ENCODE data around the gene TLE3.
"Not testable (repeated sequence)": the region's sequence is repeated elsewhere in the genome, so short reads cannot be mapped to it uniquely, and the experiment has no call there.

Gene TLE3

DNA sequence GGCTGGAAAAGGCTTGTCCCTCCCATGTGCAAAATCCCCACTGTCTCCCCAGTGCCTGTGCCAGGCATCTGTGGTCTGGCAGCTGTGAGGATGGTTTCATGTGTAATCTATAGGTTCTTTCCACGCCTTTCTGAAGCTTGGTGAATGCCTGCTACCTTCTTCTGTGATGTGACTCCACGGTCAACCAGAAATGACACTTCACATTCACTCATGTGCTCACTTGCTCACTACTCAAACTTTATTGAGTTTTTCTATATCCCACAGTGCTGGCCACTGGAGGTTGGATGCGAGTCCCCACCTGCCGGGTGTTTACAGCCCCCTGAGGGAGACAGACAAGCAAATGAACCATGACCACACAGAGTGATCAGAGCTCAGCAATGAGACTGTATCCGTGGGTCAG lies 27.9 kb upstream of the TLE3 start:
- no peak for DNase-seq

DNA sequence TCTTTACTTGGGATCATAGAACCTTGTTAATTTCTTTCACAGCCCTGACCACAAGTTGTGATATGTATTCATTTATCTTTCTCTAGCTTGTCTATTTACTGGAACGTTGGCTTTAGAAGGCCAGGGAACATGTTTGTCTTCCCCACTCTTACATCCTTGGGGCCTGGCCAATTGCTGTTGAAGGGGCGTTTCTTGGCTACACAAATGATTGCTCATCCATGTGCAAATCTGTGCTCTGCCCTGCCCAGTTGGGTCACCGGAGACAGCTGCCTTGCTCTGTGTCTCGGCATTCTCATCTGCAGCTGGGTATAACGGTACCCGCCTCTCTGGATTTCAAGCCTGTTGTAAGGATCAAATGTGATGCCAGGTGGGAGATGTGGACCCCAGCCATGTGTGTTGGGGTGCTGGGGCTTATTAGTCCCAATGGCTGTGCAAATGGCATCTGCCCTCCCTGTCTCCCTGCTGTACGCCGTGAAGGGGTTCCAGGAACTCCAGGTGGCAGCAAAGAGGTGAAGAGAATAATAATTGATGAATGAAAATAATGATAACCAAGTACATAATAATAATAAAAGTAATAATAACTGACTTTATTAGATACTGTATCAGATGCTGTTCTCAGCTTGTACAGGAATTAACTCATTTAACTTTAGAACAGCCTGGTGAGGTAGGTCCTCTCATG lies 24.0 kb upstream of the TLE3 start:
- DNase-seq = no peak

DNA sequence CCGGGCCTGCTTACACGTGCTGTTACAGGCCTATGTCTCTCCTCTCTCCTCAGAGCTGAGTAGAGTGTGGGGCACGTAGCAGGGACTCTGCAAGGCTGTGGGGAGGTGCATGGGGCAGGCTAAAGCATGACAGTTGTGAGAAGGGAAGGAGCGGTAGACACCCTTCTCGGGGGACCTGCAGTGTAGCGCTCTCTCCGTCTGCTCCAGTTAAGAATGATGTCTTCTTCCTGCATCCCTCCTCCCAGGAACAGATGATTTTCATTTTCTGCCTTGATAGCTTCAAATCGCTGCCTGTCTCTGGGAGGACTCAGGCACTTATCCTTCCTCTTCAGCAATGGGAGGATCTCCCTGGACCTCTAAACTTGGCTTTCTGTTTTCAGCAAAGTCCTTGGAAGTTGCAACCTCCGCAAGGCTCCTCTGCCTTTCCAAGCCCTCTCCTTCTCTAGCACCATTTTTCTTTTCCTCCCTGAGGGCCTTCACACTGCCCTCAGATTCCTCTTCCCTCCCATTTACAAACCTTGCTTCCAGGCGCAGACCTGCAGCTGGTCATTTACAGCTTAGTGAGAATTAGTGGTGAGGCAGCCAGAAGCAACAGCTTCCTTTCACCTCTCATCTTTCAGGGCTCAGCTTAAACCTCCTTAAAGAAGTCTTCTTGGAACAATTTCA lies 23.4 kb upstream of the TLE3 start:
- DNase-seq = no peak

DNA sequence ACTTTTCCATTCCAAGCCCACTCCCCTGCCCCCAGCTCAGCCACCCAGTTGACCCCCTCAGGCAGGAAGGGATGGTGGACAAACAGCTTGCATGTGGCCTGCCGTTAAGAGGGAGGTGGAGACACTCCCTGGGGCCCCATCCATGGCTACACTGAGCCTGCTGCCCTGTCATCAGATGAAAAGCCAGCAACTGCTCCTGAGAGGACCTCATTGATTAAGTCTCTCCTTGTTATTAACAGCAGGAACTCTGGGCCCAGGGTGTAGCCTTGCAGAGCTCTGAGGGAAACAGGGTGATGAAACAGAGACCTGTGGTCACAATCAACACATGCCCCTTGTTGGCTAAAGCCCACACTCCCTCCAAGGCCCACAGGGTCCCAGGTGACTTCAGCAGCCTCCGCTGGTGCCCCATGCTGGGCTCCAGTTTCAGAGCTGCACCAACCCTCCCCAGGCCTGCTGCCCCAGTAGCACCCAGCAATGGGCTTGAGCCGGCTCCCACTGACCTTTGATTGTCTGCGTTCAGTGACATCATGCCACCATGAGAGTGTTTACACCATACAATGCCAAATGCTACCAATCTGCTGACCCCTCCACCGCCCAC lies 22.3 kb upstream of the TLE3 start:
- DNase-seq = no peak

DNA sequence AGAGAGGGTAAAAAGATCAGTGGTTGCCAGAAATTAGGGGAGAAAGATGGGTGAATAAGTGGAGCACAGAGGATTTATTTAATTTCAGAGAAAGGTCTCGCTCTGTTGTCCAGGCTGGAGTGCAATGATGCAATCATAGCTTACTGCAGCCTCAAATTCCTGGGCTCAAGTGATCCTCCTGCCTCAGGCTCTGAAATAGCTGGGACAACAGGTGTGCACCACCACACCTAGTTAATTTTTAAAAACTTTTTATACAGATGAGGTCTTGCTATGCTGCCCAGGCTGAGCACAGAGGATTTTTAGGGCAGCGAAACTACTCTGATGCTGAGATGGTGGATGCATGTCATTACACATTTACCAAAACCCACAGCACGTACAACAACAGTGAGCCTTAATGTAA lies 20.9 kb upstream of the TLE3 start:
- no peak for DNase-seq

DNA sequence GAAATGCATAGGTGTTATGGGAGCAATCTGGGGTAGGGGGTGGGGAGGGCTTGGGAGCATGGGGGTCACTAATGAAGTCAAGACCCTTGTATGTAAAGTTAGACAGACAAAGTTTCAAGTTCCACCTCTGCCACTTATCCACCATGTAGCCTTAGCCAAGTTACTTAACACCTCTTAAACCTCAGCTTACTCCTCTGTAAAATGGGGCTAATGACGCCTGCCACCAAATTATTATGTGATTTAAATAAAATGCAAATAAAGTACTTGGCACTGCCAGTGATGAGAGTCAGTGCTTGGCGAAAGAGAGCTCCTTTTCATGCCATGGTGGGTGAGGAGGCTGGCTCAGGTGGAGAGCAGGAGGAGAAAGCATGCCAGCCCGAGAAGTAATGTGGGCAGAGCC lies 18.6 kb upstream of the TLE3 start:
- no peak for DNase-seq

DNA sequence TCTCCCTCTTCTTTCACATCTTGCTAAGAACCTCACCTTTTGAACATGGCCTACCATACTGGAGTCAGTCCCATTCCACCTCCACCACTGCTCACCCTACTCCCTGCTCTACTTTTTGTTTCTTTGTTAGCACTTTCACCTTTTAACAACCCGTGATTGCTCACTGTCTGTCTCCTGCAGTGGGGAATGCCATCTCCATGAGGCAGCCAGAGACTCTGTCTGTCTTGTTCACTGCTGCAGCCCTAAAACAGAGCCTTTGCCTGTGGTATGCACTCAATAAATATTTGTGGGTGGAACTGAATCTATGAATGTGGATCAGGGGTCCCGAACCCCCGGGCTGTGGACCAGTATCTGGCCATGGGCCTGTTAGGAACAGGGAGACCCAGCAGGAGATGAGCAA lies 16.5 kb upstream of the TLE3 start:
- DNase-seq = no peak

DNA sequence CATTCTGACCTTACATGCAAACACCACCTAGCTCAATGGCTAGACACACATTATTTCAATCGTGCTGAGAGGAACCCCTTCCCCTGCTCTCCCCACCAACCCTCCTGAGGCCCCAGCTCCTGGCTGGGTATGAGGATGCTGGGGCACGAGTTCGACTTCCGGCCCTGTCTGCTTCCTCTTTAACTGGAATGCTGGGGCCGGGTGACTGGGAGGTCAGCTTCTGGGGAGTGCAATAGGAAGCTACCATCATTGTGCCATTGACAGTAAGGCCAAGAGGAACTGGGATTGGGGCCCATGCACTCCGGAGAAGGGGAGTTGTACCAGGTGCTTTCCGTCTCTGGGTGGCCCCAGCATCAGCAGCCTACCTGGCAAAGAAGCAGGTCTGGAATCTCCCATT lies 15.6 kb upstream of the TLE3 start:
- DNase-seq = no peak

DNA sequence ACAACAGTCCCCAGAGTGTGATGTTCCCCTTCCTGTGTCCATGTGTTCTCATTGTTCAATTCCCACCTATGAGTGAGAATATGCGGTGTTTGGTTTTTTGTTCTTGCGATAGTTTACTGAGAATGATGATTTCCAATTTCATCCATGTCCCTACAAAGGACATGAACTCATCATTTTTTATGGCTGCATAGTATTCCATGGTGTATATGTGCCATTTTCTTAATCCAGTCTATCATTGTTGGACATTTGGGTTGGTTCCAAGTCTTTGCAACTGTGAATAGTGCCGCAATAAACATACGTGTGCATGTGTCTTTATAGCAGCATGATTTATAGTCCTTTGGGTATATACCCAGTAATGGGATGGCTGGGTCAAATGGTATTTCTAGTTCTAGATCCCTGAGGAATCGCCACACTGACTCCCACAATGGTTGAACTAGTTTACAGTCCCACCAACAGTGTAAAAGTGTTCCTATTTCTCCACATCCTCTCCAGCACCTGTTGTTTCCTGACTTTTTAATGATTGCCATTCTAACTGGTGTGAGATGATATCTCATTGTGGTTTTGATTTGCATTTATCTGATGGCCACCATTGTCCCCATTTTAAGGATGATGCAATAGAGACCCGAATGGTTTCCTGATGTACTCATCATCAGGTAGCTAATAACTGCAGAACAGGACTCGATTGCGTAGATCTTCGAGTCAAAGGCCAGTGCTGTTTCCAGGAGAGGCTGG lies 15.0 kb upstream of the TLE3 start:
- not testable (repeated sequence) for DNase-seq

DNA sequence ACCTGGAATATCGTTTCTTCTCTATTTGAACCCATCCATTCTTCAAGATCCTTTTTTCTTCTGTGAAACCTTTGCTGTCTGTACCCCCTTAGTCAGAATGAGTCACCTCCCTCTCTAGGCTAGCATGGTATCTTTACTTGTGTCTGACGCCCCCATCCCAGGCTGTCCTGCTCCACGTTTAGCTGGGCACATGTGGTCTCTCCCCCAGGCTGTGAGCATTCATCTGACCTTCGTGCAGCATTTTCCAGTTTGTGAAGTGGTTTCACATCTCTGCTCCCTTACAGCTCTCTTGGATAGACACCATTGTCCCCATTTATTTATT lies 14.3 kb upstream of the TLE3 start:
- no peak for DNase-seq

DNA sequence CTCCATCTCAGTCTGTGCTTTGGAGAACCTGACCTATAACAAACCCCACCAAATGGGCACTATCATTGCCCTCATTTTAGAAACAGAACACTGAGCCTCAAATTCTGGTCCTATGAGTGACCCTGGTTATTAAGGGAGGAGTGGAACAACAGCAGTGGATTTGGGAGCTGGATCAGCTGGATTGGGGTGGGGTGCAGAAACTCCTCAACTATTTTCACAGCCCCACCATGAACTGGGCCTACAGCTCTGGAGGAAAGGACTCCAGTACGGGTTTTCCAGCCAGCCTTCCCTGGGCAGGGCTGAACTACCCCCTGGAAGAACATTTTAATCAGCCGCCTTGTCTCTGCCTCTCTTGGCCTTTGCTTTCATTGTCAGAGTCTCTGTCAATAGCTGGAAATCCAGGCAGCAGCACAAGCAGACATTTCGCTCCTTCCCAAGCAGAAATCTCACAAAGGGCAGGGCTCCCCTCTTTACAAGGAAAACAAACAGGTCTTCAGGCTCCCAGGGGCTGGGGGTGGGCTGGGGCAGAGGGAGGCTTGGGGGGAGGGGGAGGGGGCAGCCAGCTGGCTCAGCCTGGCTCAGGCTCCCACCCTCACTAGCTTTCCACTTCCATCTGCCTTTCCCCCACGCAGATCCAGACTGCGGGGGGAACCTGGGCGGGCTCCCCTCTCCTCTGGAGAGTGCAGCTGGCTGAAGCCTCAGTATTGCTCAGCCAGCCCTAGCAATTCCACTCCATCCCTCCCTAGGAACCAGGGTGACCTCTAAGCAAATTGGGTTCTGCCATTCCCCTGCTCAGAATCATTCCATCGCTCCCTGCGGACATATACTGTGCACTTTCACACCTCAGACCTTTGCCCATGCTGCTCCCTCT lies 13.7 kb upstream of the TLE3 start:
- DNase-seq = no peak

DNA sequence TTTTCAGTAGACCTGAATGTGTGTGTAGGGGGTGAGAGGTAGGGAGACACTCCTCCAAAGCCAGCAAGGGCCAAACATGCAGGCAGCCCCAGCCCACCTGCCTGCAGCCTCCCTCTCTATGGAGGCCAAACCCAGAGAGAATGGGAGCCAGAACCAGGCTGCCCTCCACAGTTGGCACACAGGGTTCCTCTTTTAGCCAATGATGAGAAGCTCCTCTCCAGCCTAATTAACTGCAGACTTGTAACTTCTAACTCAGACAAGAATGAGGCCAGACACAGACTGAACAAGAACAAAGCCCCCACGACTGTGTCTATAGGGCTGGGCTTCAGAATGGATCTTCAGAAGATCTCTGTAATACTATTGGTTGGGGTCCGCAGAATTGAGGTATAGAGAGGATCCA lies 12.3 kb upstream of the TLE3 start:
- no peak for DNase-seq

DNA sequence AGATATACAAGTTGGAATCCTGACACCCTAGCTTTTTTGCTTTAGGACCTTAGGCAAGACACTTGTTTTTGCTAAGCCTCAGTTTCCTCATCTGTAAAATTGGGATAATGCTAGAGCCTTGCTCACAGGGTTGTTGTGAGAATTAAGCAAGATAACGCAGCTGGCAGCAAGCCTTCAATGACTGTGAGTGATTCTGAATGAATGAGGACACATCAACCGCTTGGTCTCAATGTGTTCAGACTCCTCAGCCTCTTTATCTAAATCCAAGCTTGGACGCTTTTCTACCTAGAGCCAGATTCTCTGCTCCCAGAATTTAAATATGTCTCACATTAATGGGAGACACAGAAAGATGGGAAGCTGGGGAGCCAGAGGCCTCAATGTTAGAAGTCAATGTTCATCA lies 11.8 kb upstream of the TLE3 start:
- no peak for DNase-seq

DNA sequence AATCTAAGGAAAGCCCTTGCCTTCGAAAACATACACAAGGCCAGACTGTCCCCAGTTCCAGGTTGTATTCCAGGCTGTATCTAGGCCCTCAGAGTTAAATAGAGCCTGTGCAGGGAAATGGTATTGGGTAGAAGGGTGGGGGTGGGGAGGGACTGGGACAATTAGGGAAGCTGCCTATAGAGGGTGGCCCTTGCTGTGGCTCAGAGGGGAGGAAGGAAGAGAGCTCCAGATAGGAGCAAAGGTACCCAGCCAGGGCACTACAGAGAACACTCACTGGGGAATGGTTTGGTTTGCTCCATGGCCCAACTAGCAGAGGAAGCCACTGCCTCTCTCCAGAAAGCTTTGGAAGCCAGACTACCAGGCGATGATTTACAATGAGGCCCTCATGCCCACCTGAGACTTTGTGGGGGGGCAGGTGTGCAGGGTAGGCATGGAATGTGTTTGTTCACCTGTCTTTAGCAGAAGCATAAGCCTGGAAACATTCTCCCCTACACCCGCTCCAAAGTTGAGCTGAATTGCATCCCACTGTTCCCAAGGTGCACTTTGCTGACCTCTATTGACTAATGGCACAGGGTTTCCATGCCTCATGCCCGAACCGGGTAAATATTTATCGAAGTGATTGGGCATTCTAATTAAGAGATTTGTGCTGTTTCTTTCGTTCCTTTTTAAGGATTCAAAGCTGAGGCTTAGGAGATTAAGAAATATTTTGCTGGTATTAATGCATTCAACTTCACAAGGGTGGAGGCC lies 6.3 kb upstream of the TLE3 start:
- no peak for DNase-seq

DNA sequence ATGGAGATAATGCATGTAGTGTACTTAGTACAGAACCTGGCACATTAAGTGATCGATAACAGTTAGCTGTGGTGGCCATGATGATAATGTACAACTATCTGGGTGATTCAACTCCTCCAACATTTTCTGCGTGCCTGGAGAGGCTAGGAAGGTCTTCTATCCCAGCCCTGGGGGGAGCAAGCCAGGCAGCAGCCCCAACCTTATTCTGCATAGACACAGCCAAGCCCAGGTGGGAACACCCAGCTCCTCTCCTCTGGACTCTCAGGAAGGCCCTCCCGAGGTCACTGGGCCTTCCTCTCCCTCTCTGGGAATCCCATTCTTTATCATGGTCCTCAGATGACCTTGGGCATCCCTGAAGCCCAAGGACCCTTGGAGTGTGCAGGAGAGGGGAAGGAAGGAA lies 5.1 kb upstream of the TLE3 start:
- no peak for DNase-seq

DNA sequence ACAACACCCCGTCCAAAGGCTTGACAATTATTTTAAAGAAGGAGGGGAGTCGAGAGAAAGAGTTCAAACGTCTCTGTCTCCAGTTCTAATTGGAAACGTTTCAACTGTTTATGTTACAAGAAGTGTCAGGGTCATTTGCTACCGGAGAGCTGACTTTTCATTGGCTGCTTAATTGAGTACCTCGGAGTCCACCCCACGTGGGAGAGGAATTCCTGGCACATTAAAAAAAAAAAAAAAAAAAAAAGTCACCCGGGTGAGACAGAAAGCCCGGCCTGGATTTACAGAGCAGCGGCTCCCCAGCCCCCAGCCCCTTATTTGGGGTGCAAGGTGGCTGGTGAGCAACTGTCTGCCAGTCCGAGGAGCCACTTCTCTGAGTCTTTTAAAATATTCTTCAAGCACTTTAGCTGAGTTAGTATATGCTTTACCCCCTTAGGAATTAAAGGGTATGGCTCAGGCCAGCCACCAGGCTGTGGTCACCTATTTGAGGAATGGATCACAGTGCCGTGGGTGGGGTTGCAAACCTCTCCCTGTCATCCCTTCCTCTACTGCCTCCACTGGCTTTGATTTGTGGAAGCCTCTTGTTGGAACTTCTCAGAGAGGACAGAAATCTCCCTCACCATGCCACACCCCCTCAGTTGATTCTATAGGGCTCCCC lies 3.9 kb upstream of the TLE3 start:
- DNase-seq = no peak

DNA sequence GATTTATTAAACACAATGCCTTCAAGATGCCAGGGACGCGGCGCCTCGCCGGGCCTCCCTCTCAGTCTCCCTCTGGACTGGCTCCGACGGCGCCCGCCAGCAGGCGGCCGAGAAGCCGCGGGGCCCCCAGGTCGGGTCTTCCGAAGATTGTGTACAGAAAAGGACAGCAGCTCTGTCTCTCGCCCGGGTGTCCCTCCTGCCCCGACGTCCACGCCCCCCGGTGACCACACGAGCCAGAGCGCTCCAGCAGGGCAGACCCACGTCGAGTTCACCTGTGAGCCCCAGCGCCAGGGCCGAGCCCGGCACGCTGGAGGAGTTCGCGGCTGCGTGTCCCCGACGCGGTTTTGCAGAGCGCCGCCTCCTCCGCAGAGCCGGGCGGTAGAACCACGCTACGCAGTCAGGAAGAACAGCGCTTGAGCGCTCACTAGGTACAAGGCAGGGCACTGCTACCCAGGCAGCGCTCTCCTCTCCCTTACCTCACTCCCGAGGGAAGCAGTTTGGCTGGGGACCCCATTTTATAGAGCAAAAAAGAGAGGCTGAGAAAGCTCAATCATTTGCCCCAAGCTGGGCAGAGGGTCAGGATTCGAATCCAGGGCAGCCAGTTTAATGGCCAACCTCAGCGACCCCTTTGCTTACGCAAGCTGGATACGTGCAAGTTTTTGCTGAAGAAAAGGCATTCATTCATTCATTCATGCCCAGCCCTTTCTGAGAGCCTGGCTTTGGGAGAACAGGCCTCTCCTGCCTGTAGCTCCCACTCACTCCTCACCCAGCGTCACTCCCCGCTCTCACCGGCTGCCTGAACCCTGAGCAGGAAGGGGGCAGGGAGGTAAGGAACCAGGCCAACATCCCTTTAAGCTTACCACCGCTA lies 3.0 kb upstream of the TLE3 start:
- peak; percentile 62 to 67 for DNase-seq

DNA sequence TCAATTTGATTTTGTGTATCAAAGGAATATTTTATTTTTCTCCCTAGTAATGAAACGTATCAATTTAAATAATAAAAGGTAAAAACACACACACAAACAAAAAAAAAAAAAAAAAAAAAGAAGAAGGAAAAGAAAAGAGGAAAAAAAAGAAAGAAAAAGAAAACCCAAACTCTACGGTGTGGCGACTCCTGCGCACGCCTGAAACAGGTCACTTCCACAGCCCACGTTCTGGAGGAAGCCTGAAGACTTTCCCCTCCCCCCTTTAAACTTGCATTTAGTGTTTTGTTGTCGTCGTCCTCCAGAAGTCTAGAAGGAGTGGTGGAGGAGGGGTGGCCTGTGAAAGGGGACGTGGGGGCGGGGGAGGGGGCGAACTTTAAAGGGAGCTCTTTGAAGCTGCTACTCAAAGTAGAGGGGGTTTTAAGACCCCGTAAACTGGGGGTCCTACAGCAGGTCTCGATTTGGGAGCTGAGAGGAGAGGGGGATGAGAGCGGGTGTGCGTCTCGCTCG lies 2.3 kb upstream of the TLE3 start:
- peak; percentile 22 to 38 for DNase-seq

DNA sequence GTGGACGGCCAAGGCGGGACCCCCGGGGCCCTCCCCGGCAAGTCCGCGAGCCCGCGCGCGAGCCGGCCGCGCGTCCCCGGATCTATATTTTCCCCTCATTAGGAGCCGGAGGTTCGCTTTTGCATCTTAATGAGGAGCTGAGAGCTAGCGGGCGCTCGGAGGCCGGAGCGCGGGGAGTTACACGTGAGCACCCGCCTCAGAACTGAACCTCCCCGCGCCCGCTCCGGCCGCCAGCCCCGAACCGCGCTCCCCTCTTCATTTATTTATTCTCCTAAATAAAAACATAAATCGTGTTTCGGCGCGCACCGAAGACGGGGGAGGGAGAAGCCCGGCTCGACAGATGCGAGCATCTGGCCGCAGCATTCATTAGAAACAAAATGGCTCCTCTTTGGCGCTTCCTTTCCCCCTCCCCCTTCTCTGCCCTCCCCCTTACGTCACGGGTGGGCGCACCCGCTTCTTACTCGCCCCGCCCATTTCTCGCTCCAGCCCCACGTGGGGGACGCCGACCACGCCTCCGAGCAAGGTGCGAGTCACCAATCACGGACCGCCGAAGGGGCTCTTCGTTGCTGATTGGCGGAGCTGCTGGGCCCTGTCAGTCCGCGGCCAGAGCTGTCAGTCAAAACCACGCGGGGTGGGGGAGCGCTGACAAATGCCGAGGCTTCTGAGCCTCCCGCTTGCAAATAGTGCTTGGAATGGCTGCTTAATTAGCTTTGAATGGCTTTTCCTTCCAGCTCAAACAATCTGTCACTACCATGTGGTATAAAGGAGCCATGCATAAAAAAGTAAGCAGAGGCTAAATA lies 1.6 kb upstream of the TLE3 start:
- DNase-seq = peak; percentile 100
